NCI-H187 (cell line): ENCODE data around the gene FLYWCH2.
A peak's percentile ranks its signal among the peaks of the same experiment; 100 is the strongest.
"Not testable (repeated sequence)": the region's sequence is repeated elsewhere in the genome, so short reads cannot be mapped to it uniquely, and the experiment has no call there.

ENCODE experiments used
- DNase-seq, 2 experiments: peaks; one replicate each; lab custom pipeline; 2025; lab: John Stamatoyannopoulos, UW

The FLYWCH2 gene

DNA sequence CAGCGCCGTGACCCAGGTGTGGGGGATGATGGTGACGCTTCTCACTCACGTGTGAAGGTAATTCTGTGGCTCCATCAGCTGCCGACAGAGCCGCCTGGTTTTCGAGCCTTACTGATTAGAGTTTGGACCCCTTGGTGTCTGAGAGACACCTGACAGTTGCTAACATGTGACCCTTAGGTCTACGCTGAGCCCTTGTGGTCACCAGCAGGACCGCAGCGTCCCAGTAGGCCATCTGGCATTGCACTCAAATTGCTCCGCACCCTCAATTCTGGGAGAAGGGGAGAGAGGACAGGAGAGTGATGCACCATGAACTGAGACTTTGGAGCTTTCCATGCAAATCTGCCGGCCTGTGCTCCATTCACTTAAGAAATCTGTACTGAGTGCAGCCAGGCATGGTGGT, 31.2 kb downstream of the FLYWCH2 start:
- no peak for DNase-seq

DNA sequence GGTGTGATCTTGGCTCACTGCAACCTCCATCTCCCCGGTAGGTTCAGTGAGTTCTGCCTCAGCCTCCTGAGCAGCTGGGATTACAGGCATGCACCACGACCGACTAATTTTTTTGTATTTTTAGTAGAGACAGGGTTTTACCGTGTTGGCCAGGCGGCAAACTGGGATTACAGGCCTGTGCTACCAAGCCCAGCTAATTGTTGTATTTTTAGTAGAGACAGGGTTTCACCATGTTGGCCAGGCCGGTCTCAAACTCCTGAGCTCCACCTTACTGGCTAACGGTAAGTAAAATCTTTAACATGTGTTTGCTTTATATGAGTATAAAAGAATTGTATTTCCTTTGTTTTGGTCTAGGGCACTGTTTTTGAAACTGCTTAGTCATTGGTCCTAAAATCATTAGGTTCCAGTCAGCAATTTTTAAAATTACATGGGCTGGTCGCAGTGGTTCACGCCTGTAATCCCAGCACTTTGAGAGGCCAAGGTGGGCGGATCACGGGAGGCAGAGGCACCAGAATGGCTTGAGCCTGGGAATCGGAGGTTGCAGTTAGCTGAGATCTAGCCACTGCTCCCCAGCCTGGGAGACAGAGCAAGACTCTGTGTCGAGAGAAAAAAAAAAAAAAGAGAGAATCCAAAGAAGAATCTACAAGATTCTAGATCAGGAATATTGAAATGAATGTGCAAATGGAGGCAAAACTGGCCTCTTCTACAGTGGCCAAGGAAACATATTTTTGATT, 32.3 kb downstream of the FLYWCH2 start:
- no peak for DNase-seq

GRCh38 chr16:2919511-2920255, 36.7 kb downstream of the FLYWCH2 start:
- peak in 1 of 2 experiments; percentile 60 for DNase-seq

DNA sequence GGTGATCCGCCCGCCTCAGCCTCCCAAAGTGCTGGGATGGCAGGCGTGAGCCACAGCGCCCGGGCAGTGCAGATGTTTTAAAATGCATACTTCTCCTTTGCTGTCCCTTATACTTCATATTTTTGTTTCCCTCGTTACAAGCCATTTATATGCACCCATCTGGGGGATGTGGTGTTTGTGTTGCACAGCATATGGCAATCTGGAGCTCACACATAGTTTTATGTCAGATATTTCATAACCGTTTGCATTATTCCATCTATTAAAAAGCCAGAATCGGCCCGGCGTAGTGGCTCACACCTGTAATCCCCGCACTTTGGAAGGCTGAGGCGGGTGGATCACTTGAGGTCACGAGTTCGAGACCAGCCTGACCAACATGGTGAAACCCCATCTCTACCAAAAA, 40.5 kb downstream of the FLYWCH2 start:
- DNase-seq: no peak

DNA sequence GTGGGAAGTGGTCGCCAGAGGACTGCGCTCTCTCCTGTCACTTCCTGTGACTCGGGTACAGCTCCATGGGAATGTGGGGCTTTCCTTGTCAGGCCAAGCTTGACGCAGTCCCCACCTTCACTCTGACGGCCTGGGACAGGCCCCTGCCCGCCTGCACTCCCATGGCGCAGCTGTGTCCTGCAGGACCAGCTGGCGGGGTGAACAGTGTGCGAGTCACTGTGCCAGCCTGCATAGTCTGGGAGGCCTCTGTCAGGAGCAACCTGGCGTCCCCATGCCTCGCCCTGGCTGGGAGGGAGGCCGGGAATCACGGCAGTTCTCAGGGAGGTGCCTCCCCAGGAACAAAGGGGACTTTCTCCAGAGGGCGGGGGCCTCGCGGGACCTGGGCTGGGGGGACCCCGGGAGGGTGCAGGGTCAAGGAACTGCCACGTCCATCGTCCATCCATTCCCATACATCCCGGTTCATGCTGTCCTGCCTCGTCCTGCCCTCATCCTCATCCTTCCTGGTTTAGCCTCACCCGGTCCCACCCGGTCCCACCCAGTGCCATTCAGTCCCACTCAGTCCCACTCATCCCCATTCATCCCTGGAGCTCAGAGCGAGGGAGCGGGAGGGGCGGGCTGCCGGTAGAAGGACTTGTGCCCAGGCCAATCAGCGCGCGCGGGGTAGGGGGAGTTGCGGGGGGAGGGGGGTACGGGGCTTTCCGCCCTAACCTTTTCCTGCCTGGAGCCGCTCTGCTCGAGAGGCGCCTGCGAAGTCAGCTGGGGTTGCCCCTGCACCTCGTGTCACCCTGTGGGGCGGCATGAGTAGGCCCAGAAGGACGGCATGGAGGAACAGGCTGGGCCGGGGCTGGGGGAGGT, 42.1 kb downstream of the FLYWCH2 start:
- DNase-seq: no peak

GRCh38 chr16:2925951-2926649, 43.1 kb downstream of the FLYWCH2 start:
- no peak for DNase-seq

- no peak for DNase-seq
Measured at GRCh38 chr16:2926650-2926999, 43.6 kb downstream of the FLYWCH2 start.

GRCh38 chr16:2927010-2927646, 44.1 kb downstream of the FLYWCH2 start:
- DNase-seq: peak; percentile 93

GRCh38 chr16:2928151-2928550, 45.1 kb downstream of the FLYWCH2 start:
- not testable (repeated sequence) for DNase-seq

GRCh38 chr16:2928796-2929195, 45.8 kb downstream of the FLYWCH2 start:
- DNase-seq: no peak

GRCh38 chr16:2929693-2930092, 46.7 kb downstream of the FLYWCH2 start:
- no peak for DNase-seq

DNA sequence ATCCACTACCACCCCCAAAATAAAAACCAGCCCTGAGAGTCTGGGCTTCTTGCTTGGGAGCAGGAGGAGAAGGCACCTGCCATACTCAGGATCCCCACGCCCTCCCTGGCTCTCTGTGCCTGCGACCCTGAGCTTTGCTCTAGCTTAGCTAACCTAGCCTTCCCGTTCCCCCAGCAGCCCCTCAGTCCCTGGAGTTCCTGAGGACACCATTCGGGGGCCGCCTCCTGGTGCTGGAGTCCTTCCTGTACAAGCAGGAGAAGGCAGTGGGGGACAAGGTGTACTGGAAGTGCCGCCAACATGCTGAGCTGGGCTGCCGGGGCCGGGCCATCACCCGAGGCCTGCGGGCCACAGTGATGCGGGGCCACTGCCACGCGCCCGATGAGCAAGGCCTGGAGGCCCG, 47.2 kb downstream of the FLYWCH2 start:
- DNase-seq: no peak

- DNase-seq: not testable (repeated sequence)
Measured at GRCh38 chr16:2931231-2931914, 48.4 kb downstream of the FLYWCH2 start.

DNA sequence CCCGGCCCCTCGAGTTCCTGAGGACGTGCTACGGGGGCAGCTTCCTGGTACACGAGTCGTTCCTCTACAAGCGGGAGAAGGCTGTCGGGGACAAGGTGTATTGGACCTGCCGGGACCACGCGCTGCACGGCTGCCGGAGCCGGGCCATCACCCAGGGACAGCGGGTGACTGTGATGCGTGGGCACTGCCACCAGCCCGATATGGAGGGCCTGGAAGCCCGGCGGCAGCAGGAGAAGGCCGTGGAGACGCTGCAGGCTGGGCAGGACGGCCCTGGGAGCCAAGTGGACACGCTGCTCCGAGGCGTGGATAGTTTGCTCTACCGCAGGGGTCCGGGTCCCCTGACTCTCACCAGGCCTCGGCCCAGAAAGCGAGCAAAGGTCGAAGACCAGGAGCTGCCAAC, 50.1 kb downstream of the FLYWCH2 start:
- DNase-seq: no peak

- no peak for DNase-seq
Measured at GRCh38 chr16:2933701-2934100, 50.7 kb downstream of the FLYWCH2 start.

- DNase-seq: no peak
Measured at GRCh38 chr16:2934450-2934849, 51.4 kb downstream of the FLYWCH2 start.

DNA sequence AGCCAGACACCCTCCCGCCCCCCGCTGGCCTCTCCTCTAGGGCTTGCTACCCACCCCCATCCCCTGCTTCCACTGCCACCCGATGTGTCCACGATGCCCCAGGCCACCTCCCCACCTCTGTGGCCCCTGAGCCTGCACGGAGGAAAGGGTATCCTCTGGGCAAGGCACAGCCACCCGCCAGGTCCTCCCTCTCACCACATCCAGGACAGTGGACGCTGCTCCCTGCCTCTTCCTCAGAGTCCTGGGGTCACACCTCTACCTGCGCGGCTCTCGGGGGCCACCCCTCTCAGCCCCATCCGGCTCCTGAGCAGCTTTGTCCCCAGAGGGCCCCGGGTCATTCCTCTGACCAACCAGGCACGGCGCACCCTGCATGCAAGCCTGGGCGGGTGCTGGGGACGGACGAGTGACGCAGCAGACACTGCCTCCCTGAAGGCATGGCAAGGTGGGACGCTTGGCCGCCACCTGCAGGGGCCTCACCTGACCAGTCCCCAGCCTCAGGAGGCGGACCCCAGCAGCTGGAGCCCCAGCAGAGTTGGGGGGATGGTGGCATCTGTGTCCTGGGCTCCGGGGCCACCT, 53.5 kb downstream of the FLYWCH2 start:
- DNase-seq: no peak

GRCh38 chr16:2937170-2937569, 54.2 kb downstream of the FLYWCH2 start:
- DNase-seq: no peak

GRCh38 chr16:2938206-2938605, 55.2 kb downstream of the FLYWCH2 start:
- DNase-seq: no peak

DNA sequence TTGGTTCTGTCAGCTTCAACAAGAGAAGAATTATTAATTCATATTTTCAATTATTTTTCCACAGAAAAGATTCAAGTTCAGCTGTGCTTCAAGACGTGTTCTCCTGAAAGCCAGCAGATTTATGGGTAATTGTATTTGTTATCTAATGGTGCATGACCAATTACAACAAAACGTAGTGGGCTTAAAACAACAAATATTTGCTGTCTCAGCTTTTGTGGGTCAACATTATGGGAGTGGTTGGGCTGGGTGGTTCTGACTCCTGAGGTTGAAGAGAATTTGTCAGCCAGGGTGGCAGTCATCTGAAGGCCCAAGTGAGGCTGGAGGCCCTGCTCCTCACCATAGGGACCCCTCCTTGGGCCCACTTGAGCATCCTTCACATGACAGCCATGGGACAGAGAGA, 57.0 kb downstream of the FLYWCH2 start:
- DNase-seq: no peak

- no peak for DNase-seq
Measured at GRCh38 chr16:2942045-2942444, 59.0 kb downstream of the FLYWCH2 start.
